Measurements from ENCODE around the gene KRTAP10-4.
"Not testable (repeated sequence)": the region's sequence is repeated elsewhere in the genome, so short reads cannot be mapped to it uniquely, and the experiment has no call there.

Gene KRTAP10-4

DNA sequence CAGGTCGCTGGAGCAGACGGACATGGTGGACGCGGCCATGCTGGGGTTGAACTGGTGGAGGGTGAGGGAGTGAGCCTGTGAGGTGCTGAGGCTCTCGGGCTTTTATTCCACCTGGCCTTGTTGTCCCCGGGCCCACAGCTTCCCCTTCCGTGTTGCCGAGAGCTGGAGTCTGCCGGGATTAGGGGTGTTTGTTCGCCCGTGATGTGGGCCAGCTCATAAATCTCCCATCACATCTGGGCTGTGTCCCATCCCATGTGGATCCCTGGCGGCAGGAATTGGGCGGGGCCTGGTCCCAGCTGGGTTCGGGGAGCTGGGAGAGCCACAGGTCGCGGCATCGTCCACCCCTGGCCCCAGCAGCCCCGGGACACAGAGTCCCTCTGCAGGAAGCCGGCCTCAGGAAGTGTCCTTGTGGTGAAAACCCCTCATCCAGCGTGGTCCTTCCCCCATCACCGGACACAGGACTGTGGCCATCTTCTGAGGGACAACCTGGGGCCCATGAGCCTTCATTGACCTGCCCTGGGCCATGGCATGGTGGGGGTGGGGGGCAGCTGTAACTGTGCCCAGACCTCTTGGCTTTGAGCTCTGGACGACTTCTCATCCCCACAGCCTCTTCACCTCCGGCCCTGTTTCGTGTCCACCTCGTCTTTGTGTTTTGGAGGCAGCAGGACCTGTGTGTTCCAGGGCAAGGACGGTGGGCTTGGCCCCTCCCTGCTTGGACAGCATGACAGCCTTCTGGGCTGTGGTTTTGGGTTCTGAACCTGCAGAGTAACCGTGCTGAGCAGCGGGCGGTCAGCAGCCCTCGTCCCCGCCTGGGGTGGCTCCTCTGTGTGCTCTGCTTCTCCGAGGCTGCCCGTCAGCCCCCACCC is 19.1 kb downstream of the KRTAP10-4 start, which contains the start of gene KRTAP10-6:
Gene KRTAP10-6, minus strand, starts transcription at position 60 of the 866 bp plus-strand sequence. Its CDS starts 21 bp downstream, at position 39.
- no peak within 1 kb of the TSS for H3K4me3 Mint-ChIP-seq
- H3K27ac Mint-ChIP-seq = no peak within 1 kb of the TSS
- no peaks in the 10 kb centered on the region for H3K9me3 Mint-ChIP-seq
- H3K36me3 Mint-ChIP-seq (ENCODE audit: low read depth) = no peaks in the 10 kb centered on the region
- no peaks in the 10 kb centered on the region for H3K4me1 Mint-ChIP-seq (ENCODE audit: low read depth)
- peaks cover 4% of the 10 kb centered on the region for H3K27me3 Mint-ChIP-seq

DNA sequence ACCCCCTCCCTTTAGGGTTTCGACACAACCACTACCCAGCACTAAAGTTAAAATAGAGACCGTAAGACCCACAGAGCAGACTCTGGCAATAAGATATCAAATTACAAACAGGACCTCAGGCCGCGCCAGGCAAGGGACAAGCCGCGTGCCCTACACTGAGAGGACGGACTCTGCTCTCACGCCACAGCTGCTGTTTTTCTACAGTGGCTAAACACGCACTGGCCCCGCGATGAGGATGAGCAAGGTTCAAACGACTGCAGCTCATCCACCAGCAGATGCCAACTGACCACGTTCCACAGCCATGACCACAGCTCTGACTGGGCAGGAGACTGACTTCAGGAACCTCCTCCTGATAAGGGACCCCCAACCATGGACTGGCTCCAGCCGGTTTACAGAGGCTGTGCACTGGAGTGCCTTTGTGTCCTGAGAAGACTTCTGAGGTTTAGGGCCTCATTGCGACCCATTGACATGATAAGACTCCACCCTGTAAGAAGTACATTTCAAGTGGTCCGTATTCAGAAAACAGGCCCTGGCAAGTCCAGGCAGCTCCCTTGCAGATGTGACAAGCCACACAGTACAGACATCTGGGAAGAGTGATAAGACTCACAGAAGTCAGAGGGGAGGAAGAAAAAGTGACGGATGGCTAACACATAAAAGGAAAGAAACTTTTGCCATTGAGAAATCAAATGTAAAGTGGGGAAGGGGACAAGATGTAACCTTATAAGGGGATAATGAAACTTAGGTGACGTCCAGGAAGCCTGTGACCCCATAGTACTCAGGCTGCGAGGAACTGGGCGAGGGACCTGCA is 20.3 kb downstream of the KRTAP10-4 start:
- H3K27me3 Mint-ChIP-seq = peaks cover 8% of the 10 kb centered on the region
- H3K4me3 Mint-ChIP-seq = no peak overlapping the region
- peak overlapping the region; percentile 0 for H3K27ac Mint-ChIP-seq

DNA sequence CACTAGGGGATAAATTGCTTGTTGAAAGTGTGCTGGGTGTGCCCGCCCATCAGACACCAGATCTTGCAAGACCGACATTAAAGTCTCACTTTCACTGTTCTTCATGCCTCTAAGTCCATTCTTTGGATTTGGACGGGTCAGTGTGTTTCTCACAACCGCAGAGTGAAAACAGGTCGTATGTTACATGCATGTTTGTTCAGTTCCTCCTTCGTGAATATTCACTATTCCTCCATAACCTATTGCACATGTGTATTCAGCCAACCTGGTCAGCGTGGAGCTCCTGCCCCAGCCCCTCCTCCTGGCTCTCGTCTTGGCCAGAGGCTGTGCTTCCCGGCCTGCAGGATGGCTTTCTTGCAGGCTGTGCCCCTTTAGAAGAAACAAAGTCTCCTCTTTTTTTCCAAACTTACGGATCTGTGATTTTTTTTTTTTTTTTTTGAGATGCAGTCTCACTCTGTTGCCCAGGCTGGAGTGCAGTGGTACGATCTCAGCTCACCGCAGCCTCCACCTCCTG is 20.9 kb downstream of the KRTAP10-4 start:
- H3K4me1 Mint-ChIP-seq (ENCODE audit: low read depth) = no peaks in the 10 kb centered on the region
- peaks cover 6% of the 10 kb centered on the region for H3K27me3 Mint-ChIP-seq
- H3K9me3 Mint-ChIP-seq = peaks cover 6% of the 10 kb centered on the region
- no peak overlapping the region for H3K4me3 Mint-ChIP-seq
- peak overlapping the region; percentile 0 for H3K27ac Mint-ChIP-seq
- no peaks in the 10 kb centered on the region for H3K36me3 Mint-ChIP-seq (ENCODE audit: low read depth)

More for the DNA sequence above, 20.3 kb downstream of the KRTAP10-4 start:
- Mint-ChIP-seq H3K9me3 (peaks cover 5% of the 10 kb centered on the region), H3K4me1 (ENCODE audit: low read depth) (no peaks in the 10 kb centered on the region), H3K36me3 (ENCODE audit: low read depth) (no peaks in the 10 kb centered on the region)

DNA sequence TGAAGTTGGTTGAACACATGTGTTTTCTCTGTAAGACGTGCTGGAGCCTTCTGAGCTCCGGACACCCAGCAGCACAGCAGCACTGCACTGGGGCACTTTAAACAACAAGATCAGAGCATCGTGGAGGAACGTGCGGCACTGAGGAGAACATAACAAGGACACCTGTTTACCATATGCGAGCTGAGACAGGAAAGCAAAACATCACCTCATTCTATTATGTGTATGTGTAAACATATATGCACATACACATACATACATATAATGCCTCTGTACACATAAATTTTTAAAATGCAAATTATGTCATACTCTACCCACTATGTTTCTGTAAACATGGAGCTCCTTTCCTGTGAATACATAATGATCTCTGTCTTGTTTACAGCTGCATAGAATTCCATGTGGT is 22.0 kb downstream of the KRTAP10-4 start:
- Mint-ChIP-seq H3K27me3 (peaks cover 5% of the 10 kb centered on the region), H3K27ac (no peak overlapping the region), H3K4me1 (ENCODE audit: low read depth) (no peaks in the 10 kb centered on the region), H3K36me3 (ENCODE audit: low read depth) (no peaks in the 10 kb centered on the region), H3K4me3 (no peak overlapping the region), H3K9me3 (peaks cover 6% of the 10 kb centered on the region)

DNA sequence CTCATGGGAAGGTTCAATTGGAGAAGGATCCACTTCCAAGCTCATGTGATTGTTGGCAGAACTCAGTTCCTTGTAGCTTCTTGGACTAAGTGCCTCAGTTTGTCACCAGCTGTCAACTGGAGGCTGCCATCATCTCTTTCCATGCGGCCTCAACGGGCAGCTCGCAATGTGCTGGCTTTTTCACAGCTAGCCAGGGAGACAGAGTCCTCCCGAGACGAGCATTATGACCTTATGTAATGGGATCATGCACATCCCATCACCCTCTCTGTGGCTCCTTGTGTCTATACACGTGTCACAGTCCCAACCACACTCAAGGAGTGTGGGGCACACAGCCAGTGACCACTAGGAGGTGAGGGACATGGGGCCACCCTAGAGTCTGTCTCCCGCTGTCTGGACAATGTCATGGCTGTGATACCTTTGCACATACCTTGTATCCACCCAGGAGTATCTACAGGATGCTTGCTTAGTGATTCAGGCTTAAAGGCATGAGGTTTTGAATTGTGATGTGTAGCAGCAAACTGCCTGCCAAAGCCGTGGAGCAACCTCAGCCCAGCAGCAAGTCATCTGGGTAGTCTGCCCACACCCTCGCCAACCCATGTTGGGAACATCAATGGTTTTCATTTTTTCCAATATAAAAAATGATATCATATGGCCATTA is 22.7 kb downstream of the KRTAP10-4 start:
- no peak overlapping the region for H3K27ac Mint-ChIP-seq
- H3K4me1 Mint-ChIP-seq (ENCODE audit: low read depth) = no peaks in the 10 kb centered on the region
- no peak overlapping the region for H3K4me3 Mint-ChIP-seq
- peaks cover 5% of the 10 kb centered on the region for H3K27me3 Mint-ChIP-seq
- no peaks in the 10 kb centered on the region for H3K36me3 Mint-ChIP-seq (ENCODE audit: low read depth)
- H3K9me3 Mint-ChIP-seq = peaks cover 6% of the 10 kb centered on the region

DNA sequence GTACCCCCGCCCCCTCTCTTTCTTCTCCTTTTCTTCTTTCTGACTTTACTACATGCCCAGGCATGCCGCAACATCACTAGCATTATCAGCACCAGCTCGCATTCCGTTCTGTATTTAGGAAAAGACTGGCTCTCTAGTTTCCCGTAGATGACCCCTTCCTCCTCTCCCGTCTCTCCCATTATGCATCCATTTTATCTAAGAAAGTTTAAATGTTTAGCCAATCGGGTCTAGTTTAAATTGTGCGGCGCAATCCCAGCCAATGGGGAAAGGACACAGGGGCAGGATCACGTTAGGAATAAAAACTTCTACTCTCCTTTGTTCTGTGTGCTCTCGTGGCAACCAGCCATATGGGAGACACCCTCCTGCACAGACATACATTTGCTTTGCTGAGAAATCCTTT is 24.5 kb downstream of the KRTAP10-4 start:
- Mint-ChIP-seq H3K27me3 (peaks cover 5% of the 10 kb centered on the region), H3K27ac (no peak overlapping the region), H3K4me3 (no peak overlapping the region), H3K9me3 (peaks cover 6% of the 10 kb centered on the region), H3K36me3 (ENCODE audit: low read depth) (no peaks in the 10 kb centered on the region), H3K4me1 (ENCODE audit: low read depth) (no peaks in the 10 kb centered on the region)

DNA sequence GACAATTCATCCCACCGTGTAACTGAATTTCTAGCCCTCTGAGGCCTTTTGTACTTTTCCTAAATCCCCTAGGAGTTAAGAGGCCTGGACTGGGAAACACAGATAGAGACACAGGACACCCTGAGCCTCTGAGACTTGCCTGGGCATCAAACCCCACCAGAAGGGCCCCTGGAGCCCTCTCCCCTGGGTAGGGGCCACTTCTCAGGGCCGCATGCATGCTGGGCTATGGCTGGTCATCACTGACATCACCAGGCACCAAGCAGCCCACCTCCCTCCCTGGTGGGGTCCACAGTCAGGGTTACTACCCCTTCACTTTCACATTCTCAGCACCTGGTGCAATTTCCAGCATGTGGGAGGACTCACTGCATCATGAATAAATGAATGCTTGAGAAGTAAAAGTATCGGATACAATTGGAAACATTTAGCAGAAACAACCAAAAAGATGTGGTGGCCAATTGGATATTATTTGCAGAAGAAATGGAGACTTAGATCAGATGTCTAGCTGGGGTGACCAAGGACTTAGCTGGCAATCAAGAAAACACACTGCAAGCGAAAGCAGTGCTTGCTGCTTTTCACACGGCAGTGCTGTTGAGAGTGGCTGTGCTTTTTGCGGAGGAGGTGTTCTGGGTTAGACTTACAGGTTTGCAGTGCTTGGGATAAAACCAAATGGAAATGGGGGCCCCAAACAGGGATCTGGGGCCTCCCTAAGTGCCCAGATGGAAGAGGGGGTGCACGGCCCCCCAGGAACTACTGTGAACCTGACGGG is 25.9 kb downstream of the KRTAP10-4 start:
- H3K4me3 Mint-ChIP-seq = no peak overlapping the region
- no peaks in the 10 kb centered on the region for H3K4me1 Mint-ChIP-seq (ENCODE audit: low read depth)
- H3K27me3 Mint-ChIP-seq = peaks cover 5% of the 10 kb centered on the region
- peaks cover 6% of the 10 kb centered on the region for H3K9me3 Mint-ChIP-seq
- no peak overlapping the region for H3K27ac Mint-ChIP-seq
- no peaks in the 10 kb centered on the region for H3K36me3 Mint-ChIP-seq (ENCODE audit: low read depth)

DNA sequence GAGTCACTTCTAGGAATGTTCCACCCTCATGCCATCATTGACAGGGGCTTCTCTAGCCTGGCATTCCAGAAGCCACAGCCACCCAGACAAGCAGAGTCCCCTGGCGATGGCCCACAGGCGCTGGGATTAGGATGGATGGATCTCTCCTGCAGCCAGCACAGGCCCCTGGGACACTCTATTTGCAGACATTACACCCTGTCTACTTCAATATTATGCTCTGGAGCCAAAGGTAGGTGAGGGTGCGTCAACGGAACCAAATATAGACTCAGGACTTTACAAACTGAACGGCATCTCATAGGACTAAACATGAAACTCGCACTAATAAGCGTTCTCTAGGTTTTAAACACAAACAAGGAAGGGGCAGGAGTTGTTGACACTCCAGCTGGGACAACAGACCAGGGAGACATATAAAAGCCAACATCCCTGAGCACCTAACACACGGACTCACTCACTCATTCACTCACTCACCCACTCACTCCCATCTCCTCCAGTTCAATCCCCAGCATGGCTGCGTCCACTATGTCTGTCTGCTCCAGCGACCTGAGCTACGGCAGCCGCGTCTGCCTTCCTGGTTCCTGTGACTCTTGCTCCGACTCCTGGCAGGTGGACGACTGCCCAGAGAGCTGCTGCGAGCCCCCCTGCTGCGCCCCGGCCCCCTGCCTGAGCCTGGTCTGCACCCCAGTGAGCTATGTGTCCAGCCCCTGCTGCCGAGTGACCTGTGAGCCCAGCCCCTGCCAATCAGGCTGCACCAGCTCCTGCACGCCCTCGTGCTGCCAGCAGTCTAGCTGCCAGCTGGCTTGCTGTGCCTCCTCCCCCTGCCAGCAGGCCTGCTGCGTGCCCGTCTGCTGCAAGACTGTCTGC is 26.8 kb downstream of the KRTAP10-4 start, which contains the start of gene KRTAP10-7:
Gene KRTAP10-7, plus strand, starts transcription at position 480 of the 861 bp plus-strand sequence. Its CDS starts 25 bp downstream, at position 505.
- not testable (repeated sequence) for H3K4me3 Mint-ChIP-seq; H3K4me1 Mint-ChIP-seq (ENCODE audit: low read depth); H3K36me3 Mint-ChIP-seq (ENCODE audit: low read depth); H3K27ac Mint-ChIP-seq; H3K9me3 Mint-ChIP-seq
- H3K27me3 Mint-ChIP-seq = peaks cover 11% of the 10 kb centered on the region

DNA sequence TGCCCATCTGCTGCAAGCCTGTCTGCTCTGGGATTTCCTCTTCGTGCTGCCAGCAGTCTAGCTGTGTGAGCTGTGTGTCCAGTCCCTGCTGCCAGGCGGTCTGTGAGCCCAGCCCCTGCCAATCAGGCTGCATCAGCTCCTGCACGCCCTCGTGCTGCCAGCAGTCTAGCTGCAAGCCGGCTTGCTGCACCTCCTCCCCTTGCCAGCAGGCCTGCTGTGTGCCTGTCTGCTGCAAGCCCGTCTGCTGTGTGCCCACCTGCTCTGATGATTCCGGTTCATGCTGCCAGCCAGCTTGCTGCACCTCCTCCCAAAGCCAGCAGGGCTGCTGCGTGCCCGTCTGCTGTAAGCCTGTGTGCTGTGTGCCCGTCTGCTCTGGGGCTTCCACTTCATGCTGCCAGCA is 27.6 kb downstream of the KRTAP10-4 start:
- not testable (repeated sequence) for H3K9me3 Mint-ChIP-seq; H3K27ac Mint-ChIP-seq; H3K36me3 Mint-ChIP-seq (ENCODE audit: low read depth); H3K4me3 Mint-ChIP-seq; H3K4me1 Mint-ChIP-seq (ENCODE audit: low read depth)
- peaks cover 11% of the 10 kb centered on the region for H3K27me3 Mint-ChIP-seq

DNA sequence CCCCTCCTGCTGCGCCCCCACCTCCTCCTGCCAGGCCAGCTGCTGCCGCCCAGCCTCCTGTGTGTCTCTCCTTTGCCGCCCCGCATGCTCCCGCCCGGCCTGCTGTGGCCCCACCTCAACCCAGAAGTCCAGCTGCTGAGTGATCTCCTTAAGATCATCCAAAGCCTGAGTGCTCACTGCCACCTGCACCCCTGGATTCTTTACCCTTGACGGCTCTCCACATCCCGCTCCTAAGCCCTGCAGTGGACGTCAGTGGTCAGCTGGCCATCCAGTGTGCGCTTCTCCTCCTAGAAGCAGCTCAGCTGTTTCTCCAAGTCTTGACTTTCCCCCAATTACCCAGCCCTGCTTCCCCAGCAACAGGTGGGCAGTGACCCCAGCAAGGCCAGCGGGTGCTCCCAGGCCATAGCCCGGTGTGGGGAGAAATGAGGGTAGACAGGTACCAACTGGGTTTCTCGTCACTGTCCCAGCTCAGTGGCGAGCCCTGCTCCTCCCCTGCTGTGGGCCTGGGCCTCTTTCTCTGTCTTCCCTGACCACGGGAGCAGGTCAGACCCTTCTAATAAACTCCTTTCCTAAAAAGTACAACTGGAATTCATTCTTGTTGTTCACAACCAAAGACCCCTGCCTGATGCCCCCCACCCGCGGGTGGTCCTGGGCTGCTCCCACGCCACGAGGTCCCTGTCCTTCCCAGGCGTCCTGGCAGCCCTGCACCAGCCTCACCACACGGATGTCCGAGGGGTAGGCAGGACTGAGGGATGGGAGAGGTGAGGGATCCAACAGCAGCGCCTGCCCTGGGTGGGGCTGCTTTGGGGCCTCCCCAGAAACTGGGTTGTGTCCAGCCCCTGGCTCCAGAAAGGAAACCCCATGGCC is 28.3 kb downstream of the KRTAP10-4 start:
- H3K4me1 Mint-ChIP-seq (ENCODE audit: low read depth) = no peaks in the 10 kb centered on the region

DNA sequence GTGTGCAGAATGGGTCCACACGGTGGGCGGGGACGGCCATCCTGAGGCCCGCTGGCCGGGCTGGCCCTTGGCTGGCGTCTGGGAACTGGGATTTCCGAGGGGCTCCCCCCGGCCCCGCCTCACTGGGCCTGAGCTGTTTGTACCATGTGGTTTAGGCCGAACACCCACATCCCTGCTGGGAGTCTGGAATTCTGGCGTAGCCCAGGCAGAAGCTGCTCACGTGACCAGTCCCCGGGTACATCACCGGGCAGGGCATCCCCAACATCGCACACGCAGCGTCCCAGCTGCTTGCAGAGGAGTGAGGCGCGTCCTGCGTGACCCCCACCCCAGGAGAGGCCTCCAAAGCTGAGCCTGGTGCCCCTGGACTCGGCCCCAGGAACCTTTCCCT is 28.9 kb downstream of the KRTAP10-4 start:
- Mint-ChIP-seq H3K4me3 (no peak overlapping the region), H3K9me3 (peaks cover 7% of the 10 kb centered on the region), H3K36me3 (ENCODE audit: low read depth) (no peaks in the 10 kb centered on the region), H3K27me3 (peaks cover 11% of the 10 kb centered on the region), H3K4me1 (ENCODE audit: low read depth) (no peaks in the 10 kb centered on the region), H3K27ac (no peak overlapping the region)

More for the DNA sequence above, 28.3 kb downstream of the KRTAP10-4 start:
- Mint-ChIP-seq H3K27ac (no peak overlapping the region), H3K27me3 (peaks cover 11% of the 10 kb centered on the region), H3K9me3 (peaks cover 6% of the 10 kb centered on the region), H3K4me3 (no peak overlapping the region), H3K36me3 (ENCODE audit: low read depth) (no peaks in the 10 kb centered on the region)

DNA sequence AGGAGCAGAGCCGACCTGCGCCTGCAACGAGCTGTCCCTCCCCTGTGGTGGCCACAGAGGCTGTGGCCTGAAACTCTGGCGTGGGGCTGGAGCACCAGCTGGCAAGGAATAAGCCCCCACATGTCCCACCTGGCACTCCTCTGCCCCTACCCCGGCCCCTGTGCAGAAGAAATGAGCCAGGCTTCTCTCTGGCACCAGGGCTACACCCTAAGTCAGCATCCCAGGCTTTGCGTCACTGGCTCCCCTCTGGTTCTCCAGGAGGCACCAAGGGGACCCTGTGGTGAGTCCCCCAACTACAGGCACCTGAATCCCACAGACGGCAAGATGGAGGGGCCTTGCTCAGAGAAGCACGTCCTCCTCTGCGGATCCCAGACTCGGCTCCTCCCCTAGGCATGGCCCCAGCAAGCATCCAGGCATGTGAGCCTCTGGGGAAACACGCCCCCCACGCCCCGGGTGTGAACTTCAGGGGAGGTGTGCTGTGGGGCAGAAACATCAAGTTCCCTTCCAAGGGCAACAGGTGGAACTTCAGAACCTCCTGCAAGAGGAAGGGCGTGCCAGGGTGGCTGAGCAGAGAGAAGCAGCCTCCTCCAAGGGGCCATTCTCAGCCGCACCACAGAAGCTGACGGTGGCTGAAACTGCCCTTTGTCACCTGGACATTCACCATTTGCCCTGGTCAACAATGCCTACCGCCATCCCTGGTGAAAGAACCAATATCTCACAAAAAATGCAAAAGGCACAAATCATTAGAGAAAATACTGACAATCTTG is 29.8 kb downstream of the KRTAP10-4 start:
- Mint-ChIP-seq H3K4me1 (ENCODE audit: low read depth) (no peaks in the 10 kb centered on the region), H3K4me3 (no peak overlapping the region), H3K27ac (no peak overlapping the region), H3K9me3 (peaks cover 11% of the 10 kb centered on the region), H3K27me3 (peaks cover 11% of the 10 kb centered on the region), H3K36me3 (ENCODE audit: low read depth) (no peaks in the 10 kb centered on the region)
